HFFc6 (cell line): ENCODE results near the gene SLC18A2. TPM values are rescaled to one million over a fixed set of nuclear protein-coding genes. Genes with fewer than 3 reads are reported as not detected.
"Not testable (repeated sequence)": the region's sequence is repeated elsewhere in the genome, so short reads cannot be mapped to it uniquely, and the experiment has no call there.

ENCODE experiments used
- DNase-seq: peaks from one replicate; pipeline ENCODE4 v3.0.0-alpha.2; 2018
- H3K27ac Mint-ChIP-seq: 2 replicates; pipeline ENCODE4 v1.8.0; 2020; ENCODE audit warnings: mild to moderate bottlenecking, mixed read lengths
- H3K27me3 Mint-ChIP-seq: 2 replicates; pipeline ENCODE4 v1.8.0; 2021; ENCODE audit warnings: mild to moderate bottlenecking, moderate library complexity, mixed read lengths; ENCODE audit not compliant: insufficient read depth
- H3K36me3 Mint-ChIP-seq: 2 replicates; pipeline ENCODE4 v1.8.0; 2021; ENCODE audit warnings: low read depth, mixed read lengths
- H3K4me1 Mint-ChIP-seq: 2 replicates; pipeline ENCODE4 v1.8.0; 2020; ENCODE audit warnings: low read depth, mixed read lengths
- H3K4me3 Mint-ChIP-seq: 2 replicates; pipeline ENCODE4 v1.8.0; 2020; ENCODE audit warnings: mild to moderate bottlenecking, moderate library complexity, mixed read lengths
- H3K9me3 Mint-ChIP-seq: 2 replicates; pipeline ENCODE4 v1.8.0; 2020; ENCODE audit warnings: mild to moderate bottlenecking, mixed read lengths
- total RNA-seq, 6 experiments: library from RNA; stranded (reverse); fragmentation: NEBNext Ultra II Directional; extraction: Animal tissue kit (Norgen Biotek cat#: 25700); gene quantifications; 2 replicates in 1 of 6; 3 replicates in 5 of 6; pipeline ENCODE4 v1.2.3, GENCODE V29; 2021
- TF ChIP-seq, protein P1 (sequence below): fragments of 200-600 bp; sonication (generic); IDR thresholded peaks from 2 replicates; pipeline ENCODE4 v1.5.0; 2021; ENCODE audit warnings: antibody characterized with exemption, mild to moderate bottlenecking

SLC18A2 gene
- total RNA-seq, 6 experiments from 2014 or later, result not detected

DNA sequence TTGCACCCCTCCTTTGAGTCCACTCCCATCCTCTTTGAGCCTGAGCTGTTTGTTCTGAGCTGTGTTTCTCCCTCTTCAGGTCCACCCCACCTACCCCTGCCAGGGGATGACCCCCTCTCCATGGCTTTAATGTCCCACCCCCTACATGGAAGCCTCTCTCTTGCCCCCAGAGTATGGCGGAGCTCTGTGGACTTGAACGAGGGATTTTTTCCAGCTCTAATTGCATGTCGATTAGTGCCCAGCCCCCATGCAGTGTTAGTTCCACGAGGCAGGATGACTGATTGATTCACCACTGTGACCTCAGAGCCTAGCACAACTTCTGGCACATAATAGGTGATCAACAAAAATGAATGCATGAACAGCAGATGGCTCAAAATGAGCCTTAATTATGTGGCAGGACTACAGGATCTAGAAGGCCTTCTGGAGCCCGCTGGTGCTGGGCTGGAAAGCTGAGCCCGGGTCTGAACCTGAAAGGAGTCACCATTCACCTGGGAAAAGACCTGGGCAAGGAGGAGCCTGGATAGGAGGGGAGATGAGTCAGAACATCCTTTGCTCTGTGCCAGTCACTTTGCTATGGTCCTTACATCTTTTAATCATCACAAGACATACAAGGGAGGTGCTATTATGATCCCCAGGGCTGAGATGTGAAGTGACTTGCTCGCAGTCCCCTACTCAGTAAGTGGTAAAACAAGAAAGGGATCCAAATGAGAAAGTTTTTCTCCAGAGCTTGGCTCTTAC, 17.1 kb upstream of the SLC18A2 start:
- no peak overlapping the region for H3K27ac Mint-ChIP-seq

DNA sequence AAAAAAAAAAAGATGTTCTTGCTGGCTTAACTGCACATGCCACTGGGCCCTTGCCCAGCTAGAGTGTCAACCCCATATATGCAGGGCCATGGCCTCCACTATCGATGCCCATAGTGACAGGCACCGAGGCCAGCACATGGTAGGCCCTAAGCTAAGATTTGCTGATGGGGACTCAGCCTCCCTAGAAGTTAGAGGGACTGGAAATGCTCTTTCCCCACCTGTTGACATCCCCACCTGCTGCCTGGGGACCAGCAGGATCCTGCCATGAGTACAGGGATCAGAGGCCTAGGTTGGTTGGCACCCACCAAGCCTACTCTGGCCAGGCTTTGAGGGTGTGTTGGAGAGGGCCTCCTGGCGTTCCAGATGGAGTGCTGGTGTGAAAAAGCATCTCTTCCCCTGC, 16.0 kb upstream of the SLC18A2 start:
- Mint-ChIP-seq H3K36me3 (no peaks in the 10 kb centered on the region), H3K27me3 (peaks cover 24% of the 10 kb centered on the region)
- TF ChIP-seq, protein P1, sequence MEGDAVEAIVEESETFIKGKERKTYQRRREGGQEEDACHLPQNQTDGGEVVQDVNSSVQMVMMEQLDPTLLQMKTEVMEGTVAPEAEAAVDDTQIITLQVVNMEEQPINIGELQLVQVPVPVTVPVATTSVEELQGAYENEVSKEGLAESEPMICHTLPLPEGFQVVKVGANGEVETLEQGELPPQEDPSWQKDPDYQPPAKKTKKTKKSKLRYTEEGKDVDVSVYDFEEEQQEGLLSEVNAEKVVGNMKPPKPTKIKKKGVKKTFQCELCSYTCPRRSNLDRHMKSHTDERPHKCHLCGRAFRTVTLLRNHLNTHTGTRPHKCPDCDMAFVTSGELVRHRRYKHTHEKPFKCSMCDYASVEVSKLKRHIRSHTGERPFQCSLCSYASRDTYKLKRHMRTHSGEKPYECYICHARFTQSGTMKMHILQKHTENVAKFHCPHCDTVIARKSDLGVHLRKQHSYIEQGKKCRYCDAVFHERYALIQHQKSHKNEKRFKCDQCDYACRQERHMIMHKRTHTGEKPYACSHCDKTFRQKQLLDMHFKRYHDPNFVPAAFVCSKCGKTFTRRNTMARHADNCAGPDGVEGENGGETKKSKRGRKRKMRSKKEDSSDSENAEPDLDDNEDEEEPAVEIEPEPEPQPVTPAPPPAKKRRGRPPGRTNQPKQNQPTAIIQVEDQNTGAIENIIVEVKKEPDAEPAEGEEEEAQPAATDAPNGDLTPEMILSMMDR, result no peak

More for the DNA sequence above, 17.1 kb upstream of the SLC18A2 start:
- H3K4me1 Mint-ChIP-seq, result no peaks in the 10 kb centered on the region
- H3K4me3 Mint-ChIP-seq, result no peak overlapping the region
- TF ChIP-seq, protein P1, result no peak
- DNase-seq, result no peak
- no peaks in the 10 kb centered on the region for H3K36me3 Mint-ChIP-seq
- no peaks in the 10 kb centered on the region for H3K9me3 Mint-ChIP-seq
- H3K27me3 Mint-ChIP-seq, result peaks cover 18% of the 10 kb centered on the region

DNA sequence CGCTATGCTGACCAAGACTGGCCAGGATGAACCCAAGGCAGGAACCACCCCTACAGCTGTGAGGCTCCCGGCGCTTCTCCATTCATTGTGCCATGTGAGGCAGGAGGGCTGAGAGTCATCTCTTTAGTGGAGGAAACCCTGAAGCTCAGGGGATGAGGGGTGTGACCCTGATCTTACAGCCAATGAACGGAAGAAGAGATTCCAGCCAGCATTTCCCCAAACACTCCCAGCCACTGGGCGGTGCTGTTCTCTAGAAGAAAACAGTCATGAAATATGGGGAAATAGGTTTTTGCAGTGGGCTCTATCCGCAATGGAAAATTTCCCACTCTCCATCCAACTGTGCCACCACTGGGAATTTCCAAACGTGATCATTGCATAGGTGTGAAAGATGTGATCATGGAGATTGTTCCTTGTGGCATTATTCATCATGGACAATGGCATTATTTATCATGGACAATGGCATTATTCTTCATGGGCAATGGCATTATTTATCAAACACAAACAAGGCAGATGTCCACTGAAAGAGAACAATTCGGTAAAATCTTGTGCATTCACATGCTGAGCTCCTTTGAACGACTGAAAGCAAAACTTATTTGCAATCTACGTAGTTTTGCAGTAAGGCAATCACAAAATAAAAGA, 14.0 kb upstream of the SLC18A2 start:
- Mint-ChIP-seq H3K9me3 (no peaks in the 10 kb centered on the region), H3K36me3 (no peaks in the 10 kb centered on the region), H3K4me1 (no peaks in the 10 kb centered on the region), H3K4me3 (no peak overlapping the region), H3K27ac (no peak overlapping the region), H3K27me3 (peaks cover 21% of the 10 kb centered on the region)
- peak; percentile 24 for DNase-seq
- TF ChIP-seq, protein P1, result peak; percentile 77

More for the DNA sequence above, 16.0 kb upstream of the SLC18A2 start:
- H3K9me3 Mint-ChIP-seq, result no peaks in the 10 kb centered on the region
- no peak for DNase-seq
- H3K27ac Mint-ChIP-seq, result no peak overlapping the region
- H3K4me1 Mint-ChIP-seq, result no peaks in the 10 kb centered on the region
- H3K4me3 Mint-ChIP-seq, result no peak overlapping the region

DNA sequence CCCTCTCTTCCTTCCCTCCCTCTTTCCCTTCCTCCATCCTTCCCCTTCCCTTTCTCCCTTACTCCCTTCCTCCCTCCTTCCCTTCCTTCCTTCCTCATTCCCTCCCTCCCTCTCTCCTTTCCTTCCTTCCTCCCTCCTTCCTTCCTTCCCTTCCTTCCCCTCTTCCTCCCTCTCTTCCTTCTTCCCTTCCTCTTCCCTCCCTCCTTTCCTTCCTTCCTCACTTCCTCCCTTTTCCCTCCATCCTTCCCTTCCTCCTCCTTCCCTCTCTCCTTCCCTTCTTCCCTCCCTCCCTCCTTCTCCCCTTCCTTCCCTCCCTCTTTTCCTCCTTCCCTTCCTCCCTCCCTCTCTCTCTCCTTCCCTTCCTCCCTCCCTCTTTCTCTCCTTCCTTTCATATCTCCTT, 12.7 kb upstream of the SLC18A2 start:
- Mint-ChIP-seq H3K4me3 (no peak overlapping the region), H3K9me3 (no peaks in the 10 kb centered on the region), H3K4me1 (no peaks in the 10 kb centered on the region), H3K27ac (no peak overlapping the region), H3K27me3 (peaks cover 23% of the 10 kb centered on the region), H3K36me3 (no peaks in the 10 kb centered on the region)
- TF ChIP-seq, protein P1, result no peak
- DNase-seq, result no peak

DNA sequence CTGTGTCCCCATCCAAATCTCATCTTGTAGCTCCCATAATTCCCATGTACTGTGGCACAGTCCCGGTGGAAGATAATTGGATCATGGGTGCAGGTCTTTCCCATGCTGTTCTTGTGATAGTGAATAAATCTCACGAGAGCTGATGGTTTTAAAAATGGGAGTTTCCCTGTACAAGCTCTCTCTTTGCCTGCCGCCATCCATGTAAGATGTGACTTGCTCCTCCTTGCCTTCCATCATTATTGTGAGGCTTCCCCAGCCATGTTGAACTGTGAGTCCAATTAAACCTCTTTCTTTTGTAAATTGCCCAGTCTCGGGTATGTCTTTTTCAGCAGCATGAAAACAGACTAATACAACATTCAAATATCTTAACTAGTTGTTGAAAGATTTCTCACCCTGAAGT, 10.8 kb upstream of the SLC18A2 start:
- DNase-seq, H3K27ac Mint-ChIP-seq, H3K4me3 Mint-ChIP-seq, H3K4me1 Mint-ChIP-seq, H3K36me3 Mint-ChIP-seq, H3K9me3 Mint-ChIP-seq: not testable (repeated sequence)
- peaks cover 28% of the 10 kb centered on the region for H3K27me3 Mint-ChIP-seq

DNA sequence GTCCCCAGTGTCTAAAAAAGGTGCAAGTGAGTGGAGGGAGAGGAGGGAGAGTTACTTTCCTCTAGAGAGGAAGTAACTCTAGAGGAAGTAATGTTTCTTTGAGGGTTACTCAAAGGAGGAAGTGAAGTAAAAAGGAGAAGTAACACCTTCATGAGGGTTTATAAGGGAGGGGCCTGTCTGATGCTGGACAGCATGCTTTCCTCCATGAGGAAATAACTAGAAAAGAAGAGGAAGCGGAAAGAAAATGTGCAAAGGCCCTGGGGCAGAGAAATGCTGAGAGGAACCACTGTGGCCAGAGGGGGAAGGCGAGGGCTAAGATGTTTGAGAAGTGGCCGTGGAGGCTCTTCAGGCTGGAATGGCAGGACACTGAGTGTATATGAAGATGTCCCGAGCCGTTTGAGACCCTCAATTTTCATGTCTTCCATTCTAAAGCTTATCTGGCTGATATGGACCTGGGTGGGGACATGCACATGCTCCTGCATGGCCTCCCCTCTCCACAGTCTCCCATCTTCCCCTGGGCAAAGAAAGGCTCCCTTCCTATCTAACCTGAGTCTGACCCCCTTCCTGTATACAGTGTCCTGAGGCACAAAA, 3.4 kb upstream of the SLC18A2 start:
- no peak for DNase-seq
- Mint-ChIP-seq H3K27me3 (peaks cover 39% of the 10 kb centered on the region), H3K4me1 (peaks cover 5% of the 10 kb centered on the region), H3K36me3 (no peaks in the 10 kb centered on the region), H3K27ac (no peak overlapping the region), H3K9me3 (no peaks in the 10 kb centered on the region), H3K4me3 (no peak overlapping the region)
- TF ChIP-seq, protein P1, result no peak
